ENCODE results near the gene WDR59.

WDR59 gene

GRCh38 chr16:74829637-74830036, 155.3 kb downstream of the WDR59 start:
- TF ChIP-seq CTCF (IDR thresholded peaks at IDR 0.05; ENCODE audit: insufficient read depth, missing control alignments): no peak
- no peak for DNase-seq (ENCODE audit: insufficient read length, low spot score)
- no peak for FAIRE-seq

- no peak for FAIRE-seq
- no peak for DNase-seq (ENCODE audit: insufficient read length, low spot score)
- TF ChIP-seq CTCF (IDR thresholded peaks at IDR 0.05; ENCODE audit: insufficient read depth, missing control alignments): no peak
These were observed 159.0 kb downstream of the WDR59 start for GRCh38 chr16:74825941-74826340.

- no peak for DNase-seq (ENCODE audit: insufficient read length, low spot score)
- no peak for TF ChIP-seq CTCF (IDR thresholded peaks at IDR 0.05; ENCODE audit: insufficient read depth, missing control alignments)
- no peak for FAIRE-seq
These were observed 159.9 kb downstream of the WDR59 start for GRCh38 chr16:74825016-74825415.

All from D721Med (cell line).